ENCODE data around the gene CTNNBL1.
"Not testable (repeated sequence)": the region's sequence is repeated elsewhere in the genome, so short reads cannot be mapped to it uniquely, and the experiment has no call there.

Gene CTNNBL1

DNA sequence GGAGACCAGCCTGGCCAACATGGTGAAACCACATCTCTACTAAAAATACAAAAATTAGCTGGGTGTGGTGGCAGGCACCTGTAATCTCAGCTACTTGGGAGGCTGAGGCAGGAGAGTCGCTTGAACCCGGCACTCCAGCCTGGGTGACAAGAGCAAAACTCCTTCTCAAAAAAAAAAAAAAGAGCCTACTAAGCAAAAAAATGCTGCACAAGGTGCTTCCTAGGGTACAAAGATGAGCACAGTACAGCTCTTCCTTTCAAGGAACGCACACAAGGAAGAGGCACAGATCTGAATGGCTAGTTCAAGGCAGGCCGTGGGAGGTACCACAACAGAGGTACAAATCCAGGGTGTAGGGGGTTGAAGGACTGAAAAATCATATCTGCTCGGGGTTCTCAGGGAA, 162.2 kb downstream of the CTNNBL1 start:
- DNase-seq (ENCODE audit: low read depth) = not testable (repeated sequence)

GRCh38 chr20:37856932-37857660, 163.3 kb downstream of the CTNNBL1 start:
- no peak for DNase-seq (ENCODE audit: low read depth)

- no peak for DNase-seq (ENCODE audit: low read depth)
These were observed 165.8 kb downstream of the CTNNBL1 start for GRCh38 chr20:37859406-37860171.

GRCh38 chr20:37863289-37863688, 169.5 kb downstream of the CTNNBL1 start:
- no peak for DNase-seq (ENCODE audit: low read depth)

GRCh38 chr20:37864298-37864697, 170.5 kb downstream of the CTNNBL1 start:
- DNase-seq (ENCODE audit: low read depth) = no peak

DNA sequence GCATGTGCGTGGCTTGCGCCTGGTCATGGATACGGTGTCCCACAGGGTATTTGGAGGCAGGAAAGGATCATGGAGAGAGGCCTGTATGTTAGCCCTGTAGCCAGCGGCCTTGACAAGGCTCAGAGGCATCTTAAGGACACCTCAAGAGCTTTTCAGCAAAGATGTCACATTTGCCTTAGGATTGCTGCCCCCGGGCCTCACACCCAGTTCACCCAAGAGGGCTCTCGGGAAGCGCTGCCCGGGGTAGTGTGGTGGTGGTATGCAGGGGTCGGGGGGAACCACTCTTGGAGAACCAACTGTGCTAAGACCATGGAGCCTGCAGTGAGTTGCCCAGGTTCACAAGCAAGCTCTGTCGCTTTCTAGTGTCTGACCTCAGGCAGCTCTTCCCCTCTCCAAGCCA, 172.2 kb downstream of the CTNNBL1 start:
- DNase-seq (ENCODE audit: low read depth) = no peak

- DNase-seq (ENCODE audit: low read depth) = no peak
These were observed 173.7 kb downstream of the CTNNBL1 start for GRCh38 chr20:37867289-37868195.

DNA sequence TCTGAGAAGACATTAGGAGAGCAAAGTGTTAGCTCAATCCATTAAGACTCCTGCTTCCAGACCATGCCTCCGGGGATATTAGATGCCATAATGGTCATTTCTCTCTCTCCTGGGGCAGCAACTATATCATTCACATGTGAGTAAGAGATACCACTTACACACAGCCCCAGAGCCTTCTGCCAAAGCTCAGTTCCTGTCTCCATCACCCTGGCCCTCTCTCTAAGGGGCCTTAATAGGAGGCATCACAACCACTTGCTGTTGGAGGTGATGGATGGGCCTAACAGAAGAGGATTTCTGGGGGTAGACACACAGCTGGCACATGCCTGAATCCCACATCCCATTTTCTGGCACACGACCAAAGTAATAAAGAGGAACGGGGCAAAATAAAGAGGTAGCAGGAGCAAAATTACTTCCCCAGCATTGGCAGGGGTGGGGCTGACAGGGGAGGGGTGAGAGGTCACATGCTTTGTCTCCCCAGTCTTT, 175.1 kb downstream of the CTNNBL1 start:
- DNase-seq (ENCODE audit: low read depth) = no peak

DNA sequence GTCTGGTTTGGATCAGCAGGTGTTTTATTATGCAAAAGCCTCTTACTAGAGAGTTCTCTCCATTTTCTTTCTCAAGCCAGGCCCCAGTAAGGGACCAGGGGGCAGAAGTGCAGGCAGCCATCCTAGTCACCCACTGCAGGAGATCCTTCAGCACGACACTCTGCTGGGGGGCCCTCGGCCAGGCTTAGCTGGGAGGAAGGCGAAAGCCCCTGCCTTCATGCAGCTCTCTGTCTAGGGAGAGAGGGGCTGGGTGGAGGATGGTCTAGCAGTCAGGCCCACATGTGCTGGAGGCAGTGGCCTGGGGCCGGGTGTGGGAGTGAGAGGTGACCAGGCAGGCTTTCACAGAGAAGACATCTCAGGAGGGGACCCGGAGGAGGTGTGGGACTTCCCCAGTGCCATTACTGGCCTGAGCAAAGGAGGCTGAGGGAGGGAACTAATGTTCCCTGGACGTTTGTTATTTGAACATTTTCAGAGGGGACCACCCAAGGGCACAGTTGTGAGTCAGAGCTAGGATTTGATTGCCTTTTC, 175.6 kb downstream of the CTNNBL1 start:
- DNase-seq (ENCODE audit: low read depth) = no peak

DNA sequence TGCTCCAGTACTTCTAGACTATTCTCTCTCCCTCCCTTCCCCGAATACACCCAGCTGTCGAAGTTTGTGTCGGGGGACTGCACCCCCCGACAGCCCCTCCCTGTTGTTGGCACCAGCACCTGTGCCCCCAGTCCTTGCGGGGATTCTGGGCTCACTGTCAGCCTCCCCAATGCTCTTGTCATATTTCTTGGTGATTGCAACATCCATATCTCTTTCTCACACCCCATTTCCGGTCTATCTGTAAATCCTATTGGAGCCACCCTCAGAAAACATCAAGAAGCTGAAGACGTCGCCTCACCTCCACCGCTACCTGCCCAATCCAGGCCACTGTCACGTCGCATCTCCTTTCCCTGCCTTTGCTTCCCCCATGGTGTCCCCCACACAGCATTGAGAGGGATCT, 176.5 kb downstream of the CTNNBL1 start:
- no peak for DNase-seq (ENCODE audit: low read depth)

- DNase-seq (ENCODE audit: low read depth) = no peak
These were observed 177.9 kb downstream of the CTNNBL1 start for GRCh38 chr20:37871751-37872150.

DNA sequence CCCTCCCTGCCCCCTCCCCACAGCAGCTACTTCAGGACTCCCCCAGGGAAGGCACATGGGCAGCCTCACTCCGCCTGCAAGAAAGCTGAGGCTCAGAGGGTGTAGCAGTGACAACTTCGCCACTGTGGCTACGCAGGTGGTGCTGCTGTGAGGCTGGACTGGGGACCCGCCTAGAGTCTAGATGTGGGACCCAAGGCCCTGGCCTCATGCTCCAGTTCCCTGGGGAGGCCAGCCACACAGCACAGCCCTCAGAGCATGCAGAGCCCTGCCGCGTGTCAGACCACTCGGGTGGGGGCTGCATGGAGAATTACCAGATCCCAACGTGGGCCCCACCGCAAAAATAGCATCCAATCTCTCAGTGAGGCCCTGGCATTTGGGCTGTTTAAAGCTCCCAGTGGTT, 178.3 kb downstream of the CTNNBL1 start:
- DNase-seq (ENCODE audit: low read depth) = no peak

- DNase-seq (ENCODE audit: low read depth) = no peak
These were observed 180.1 kb downstream of the CTNNBL1 start for GRCh38 chr20:37873884-37874283.

GRCh38 chr20:37875460-37876175, 181.8 kb downstream of the CTNNBL1 start:
- no peak for DNase-seq (ENCODE audit: low read depth)

DNA sequence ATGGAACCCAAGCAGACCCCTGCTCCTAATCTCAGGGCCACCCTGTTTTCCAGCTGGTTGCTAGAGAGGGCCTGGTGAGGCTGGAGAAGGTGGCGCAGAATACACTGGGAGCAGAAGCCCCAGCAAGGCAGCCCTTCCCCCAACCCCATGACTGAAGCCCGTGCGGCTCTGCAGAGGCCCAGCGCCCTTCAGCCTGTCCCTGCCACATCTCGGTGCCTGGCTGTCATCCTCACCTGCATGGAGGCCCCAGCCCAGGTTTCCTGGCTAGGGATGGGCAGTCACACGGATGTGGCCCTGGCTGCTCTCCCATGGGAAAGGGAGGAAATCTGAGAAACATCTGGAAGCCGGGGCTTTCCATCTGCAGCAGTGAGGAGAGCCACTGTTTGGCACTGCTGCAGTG, 183.0 kb downstream of the CTNNBL1 start:
- no peak for DNase-seq (ENCODE audit: low read depth)

DNA sequence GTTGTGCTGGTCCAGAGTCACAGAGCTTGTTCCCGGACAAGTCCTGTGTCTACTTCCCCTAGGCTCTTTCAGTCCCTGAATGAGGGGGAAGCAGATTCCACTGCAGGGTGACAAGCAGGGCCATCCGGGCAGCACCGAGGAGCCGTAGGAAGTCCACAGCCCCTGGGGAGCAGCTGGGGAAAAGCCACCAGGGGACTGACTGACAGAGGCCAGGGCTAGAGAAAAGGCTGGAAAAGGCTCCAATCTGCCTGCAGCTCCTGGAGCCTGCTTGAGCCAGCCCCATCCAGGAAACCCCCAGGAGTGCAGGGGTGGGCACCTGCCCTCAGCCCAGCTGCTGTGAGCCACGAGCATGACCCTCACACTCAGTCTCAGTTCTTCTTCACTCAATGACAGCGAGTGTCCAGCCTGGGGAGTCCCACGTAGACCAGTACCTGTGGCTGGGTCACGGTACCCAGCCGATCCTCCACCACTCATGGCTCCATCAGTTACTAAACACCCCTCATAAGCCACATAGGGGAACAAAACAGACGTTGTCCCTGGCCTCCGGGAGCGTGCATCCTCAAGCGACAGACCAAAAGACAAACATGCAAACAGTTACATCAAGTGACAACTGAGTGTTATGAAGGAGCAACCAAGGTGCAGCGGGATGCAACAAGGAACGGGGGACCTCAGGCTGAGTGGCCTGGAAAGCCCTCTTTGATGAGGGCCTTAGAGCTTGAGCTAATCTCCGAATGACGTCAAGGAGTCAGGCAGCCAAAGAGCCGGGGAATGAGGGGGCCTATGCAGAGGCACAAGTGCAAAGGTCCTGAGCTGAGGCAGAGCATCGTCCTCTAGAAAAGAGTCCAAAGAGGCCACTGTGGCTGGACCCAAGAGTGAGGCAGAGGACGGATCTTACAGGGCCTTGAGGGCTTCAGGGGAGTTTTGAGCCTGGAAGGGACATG, 184.3 kb downstream of the CTNNBL1 start:
- no peak for DNase-seq (ENCODE audit: low read depth)

GRCh38 chr20:37878835-37879599, 185.2 kb downstream of the CTNNBL1 start:
- no peak for DNase-seq (ENCODE audit: low read depth)

DNA sequence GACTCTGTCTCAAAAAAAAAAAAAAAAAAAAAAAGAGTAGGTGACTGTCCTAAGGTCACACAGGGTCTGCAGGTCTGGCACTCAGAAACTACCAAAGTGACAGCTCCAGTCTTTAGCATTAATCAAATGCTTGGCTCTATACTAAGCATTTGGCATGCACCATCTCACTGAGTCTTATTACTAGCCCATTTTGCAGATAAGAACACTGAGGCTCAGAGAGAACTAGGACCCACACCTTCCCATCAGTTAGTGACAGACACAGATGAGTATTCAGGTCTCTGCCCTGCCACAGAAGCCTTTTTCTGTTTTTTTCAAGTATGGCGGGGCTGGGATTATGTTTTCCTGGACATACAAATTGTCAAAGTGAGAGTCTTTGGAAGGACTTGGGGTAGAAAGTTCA, 186.0 kb downstream of the CTNNBL1 start:
- no peak for DNase-seq (ENCODE audit: low read depth)

Measured in activated T-cell treated with anti-CD3 and anti-CD28 coated beads for 24 hours (primary cell).